Thyroid gland (tissue), 4 donors: ENCODE results near the gene DVL2. TPM values are rescaled to one million over a fixed set of nuclear protein-coding genes. Genes with fewer than 3 reads are reported as not detected.

Experiments
- DNase-seq, 2 donors: peaks; one replicate each; pipeline ENCODE4 v3.0.0-alpha.2; 2019
- H3K27ac ChIP-seq, 3 donors: fragments of 200-600 bp; sonication (generic); 1 replicate in 2 of 3; 2 replicates in 1 of 3; pipeline ENCODE4 v1.5.1; 2016 to 2019; ENCODE audit warnings: mild to moderate bottlenecking in 1 of 3, moderate library complexity in 1 of 3
- H3K27me3 ChIP-seq: fragments of 200-600 bp; sonication (generic); one replicate; pipeline ENCODE4 v1.5.1; 2019
- H3K36me3 ChIP-seq, 2 donors: fragments of 200-600 bp; sonication (generic); one replicate each; pipeline ENCODE4 v1.5.1; 2016 to 2019
- H3K4me1 ChIP-seq, 2 donors: fragments of 200-600 bp; sonication (generic); one replicate each; pipeline ENCODE4 v1.5.1; 2017 to 2019
- H3K4me3 ChIP-seq, 3 donors: fragments of 200-600 bp; sonication (generic); replicated peaks in 1 of 3; 1 replicate in 2 of 3; 2 replicates in 1 of 3; pipeline ENCODE4 v1.5.1; 2016; ENCODE audit warnings: mild to moderate bottlenecking in 1 of 3
- H3K9me3 ChIP-seq: fragments of 200-600 bp; sonication (generic); one replicate; pipeline ENCODE4 v1.5.1; 2017
- POLR2A ChIP-seq, 2 donors: fragments of 450-650 bp; IDR thresholded peaks; one replicate each; pipeline ENCODE4 v1.6.1; 2017; ENCODE audit warnings: antibody characterized with exemption in 2 of 2, mild to moderate bottlenecking in 2 of 2, moderate library complexity in 1 of 2
- WGBS, 2 donors: methylation state at CpG; one replicate each; pipeline ENCODE4 v1.1.5; 2017; 5-methylcytosine and 5-hydroxymethylcytosine counted together
- intact Hi-C: fragments of 100-400 bp; cut with DNase I; formaldehyde crosslinking; loops from one replicate; pipeline ENCODE4 v1.15.1; 2023
- total RNA-seq, 4 donors: library from RNA; depleted of rRNA; stranded (reverse); fragments of >200 nt; gene quantifications; one replicate each; pipeline ENCODE4 v1.2.3, GENCODE V29; 2016
- TF ChIP-seq, protein P1 (sequence below), 6 experiments: fragments of 200-600 bp in 3 of 6; fragments of 450-650 bp in 3 of 6; sonication (generic) in 3 of 6; IDR thresholded peaks; one replicate each; pipeline ENCODE4 v1.5.1; 2016 to 2019; ENCODE audit warnings: antibody characterized with exemption in 6 of 6, mild to moderate bottlenecking in 2 of 6, inconsistent platforms in 1 of 6, moderate library complexity in 1 of 6

The DVL2 gene
- total RNA-seq, 4 donors from 2014 or later, result 45.3 to 68.6 (median 49.0) TPM

DNA sequence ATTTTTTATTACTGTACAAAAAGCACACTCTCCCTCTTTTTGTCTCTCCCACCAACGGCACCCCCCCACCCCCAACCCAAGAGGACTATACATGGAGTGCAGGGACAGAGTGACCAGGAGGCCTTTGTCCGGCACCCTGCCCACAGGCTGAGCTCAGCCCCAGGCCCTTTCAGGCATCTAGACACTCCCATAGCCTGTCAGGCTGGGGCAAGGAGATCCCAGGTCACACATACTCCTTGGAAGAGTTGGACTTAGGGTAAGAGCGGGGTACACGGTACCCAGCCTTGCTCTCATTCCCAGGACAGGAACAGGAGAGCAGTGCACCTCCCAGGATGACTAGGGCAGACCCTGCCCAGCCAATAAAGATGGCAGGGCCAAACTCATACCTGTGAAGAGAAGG is 25.8 kb upstream of the DVL2 start:
- Histone ChIP-seq H3K27ac (peak overlapping the region in 2 of 3 donors; percentile 74 to 93), H3K4me1 (peaks cover 9 to 28% of the 10 kb centered on the region in 2 donors), H3K27me3 (no peaks in the 10 kb centered on the region), H3K36me3 (peaks cover 21 to 22% of the 10 kb centered on the region in 2 donors), H3K4me3 (peak overlapping the region in 1 of 3 donors; percentile 68), H3K9me3 (no peaks in the 10 kb centered on the region)
- no peak for TF ChIP-seq POLR2A (IDR thresholded peaks at IDR 0.05)
- TF ChIP-seq, protein P1, sequence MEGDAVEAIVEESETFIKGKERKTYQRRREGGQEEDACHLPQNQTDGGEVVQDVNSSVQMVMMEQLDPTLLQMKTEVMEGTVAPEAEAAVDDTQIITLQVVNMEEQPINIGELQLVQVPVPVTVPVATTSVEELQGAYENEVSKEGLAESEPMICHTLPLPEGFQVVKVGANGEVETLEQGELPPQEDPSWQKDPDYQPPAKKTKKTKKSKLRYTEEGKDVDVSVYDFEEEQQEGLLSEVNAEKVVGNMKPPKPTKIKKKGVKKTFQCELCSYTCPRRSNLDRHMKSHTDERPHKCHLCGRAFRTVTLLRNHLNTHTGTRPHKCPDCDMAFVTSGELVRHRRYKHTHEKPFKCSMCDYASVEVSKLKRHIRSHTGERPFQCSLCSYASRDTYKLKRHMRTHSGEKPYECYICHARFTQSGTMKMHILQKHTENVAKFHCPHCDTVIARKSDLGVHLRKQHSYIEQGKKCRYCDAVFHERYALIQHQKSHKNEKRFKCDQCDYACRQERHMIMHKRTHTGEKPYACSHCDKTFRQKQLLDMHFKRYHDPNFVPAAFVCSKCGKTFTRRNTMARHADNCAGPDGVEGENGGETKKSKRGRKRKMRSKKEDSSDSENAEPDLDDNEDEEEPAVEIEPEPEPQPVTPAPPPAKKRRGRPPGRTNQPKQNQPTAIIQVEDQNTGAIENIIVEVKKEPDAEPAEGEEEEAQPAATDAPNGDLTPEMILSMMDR (IDR thresholded peaks at IDR 0.05), result no peak
- intact Hi-C loops, result no loop called here
- WGBS, 2 donors, result 72 to 88% methylated on average over 4 of the region's 4 CpGs
- no peak for DNase-seq

DNA sequence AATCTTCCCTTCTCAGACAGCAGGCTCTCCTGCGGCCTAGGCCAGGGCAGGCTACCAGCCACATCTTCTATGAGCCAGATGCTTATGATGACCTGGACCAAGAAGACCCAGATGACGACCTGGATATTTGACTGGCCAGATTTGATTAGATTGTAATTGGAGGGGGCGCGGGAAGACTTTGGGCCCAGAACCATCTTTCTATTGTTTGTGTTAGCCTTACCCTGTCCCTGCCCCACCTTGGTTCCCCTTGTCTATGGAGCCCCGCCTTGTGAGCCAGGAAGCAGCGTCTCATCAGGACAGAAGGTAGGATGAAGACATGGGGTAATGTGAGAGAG is 25.2 kb upstream of the DVL2 start:
- no peaks in the 10 kb centered on the region for H3K27me3 ChIP-seq
- TF ChIP-seq POLR2A (IDR thresholded peaks at IDR 0.05), result no peak
- TF ChIP-seq, protein P1 (IDR thresholded peaks at IDR 0.05), result no peak
- 97 to 98% methylated on average over 6 of the region's 6 CpGs for WGBS, 2 donors
- peaks cover 21 to 28% of the 10 kb centered on the region in 2 donors for H3K36me3 ChIP-seq
- H3K9me3 ChIP-seq, result no peaks in the 10 kb centered on the region
- H3K4me3 ChIP-seq, result no peak overlapping the region
- intact Hi-C loops, result no loop called here
- H3K27ac ChIP-seq, result no peak overlapping the region
- DNase-seq, result no peak
- H3K4me1 ChIP-seq, result peaks cover 9 to 28% of the 10 kb centered on the region in 2 donors

DNA sequence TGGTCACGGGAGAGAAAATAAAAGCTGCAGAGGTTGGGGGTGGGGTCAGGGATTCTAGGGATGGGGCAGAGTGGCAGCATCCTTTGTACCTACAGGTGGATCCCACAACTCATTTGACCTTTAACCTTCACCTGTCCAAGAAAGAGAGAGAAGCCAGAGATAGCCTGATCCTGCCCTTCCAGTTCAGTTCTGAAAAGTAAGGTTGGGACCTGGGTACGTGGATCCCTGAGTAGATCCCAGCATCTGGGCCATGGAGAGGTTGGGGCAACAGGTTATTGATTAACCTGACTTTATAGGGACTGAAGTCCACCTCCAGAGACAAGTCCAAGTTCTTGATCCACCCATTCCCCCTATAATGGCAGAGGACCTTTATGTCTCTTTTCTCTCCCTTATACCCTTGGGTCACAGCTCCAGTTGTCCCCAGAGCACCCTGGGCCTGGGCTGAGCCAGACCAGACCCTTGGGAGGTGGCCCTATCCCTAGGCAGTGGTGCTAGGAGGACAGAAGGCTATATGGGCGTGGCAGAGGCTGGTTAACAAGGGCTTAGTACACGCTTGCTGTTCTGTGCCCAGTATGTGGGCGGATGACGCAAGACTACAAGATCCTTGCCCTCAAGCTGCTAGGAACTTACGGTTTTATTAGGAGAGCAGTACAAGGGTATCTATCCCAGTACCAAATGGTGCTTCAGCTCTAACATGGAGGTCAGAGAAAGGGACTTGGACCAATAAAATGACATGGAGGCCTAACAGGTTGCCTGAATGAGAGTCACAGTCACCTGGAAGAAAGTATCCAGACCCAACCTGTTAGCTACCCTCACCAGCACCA is 24.6 kb upstream of the DVL2 start:
- peaks cover 21 to 33% of the 10 kb centered on the region in 2 donors for H3K36me3 ChIP-seq
- TF ChIP-seq, protein P1 (IDR thresholded peaks at IDR 0.05), result no peak
- no peak for TF ChIP-seq POLR2A (IDR thresholded peaks at IDR 0.05)
- no peaks in the 10 kb centered on the region for H3K9me3 ChIP-seq
- peak in 1 of 2 donors; percentile 30 for DNase-seq
- 90 to 91% methylated on average over 7 of the region's 7 CpGs for WGBS, 2 donors
- H3K4me3 ChIP-seq, result no peak overlapping the region
- peaks cover 9 to 28% of the 10 kb centered on the region in 2 donors for H3K4me1 ChIP-seq
- H3K27ac ChIP-seq, result no peak overlapping the region
- intact Hi-C loops, result no loop called here
- no peaks in the 10 kb centered on the region for H3K27me3 ChIP-seq

DNA sequence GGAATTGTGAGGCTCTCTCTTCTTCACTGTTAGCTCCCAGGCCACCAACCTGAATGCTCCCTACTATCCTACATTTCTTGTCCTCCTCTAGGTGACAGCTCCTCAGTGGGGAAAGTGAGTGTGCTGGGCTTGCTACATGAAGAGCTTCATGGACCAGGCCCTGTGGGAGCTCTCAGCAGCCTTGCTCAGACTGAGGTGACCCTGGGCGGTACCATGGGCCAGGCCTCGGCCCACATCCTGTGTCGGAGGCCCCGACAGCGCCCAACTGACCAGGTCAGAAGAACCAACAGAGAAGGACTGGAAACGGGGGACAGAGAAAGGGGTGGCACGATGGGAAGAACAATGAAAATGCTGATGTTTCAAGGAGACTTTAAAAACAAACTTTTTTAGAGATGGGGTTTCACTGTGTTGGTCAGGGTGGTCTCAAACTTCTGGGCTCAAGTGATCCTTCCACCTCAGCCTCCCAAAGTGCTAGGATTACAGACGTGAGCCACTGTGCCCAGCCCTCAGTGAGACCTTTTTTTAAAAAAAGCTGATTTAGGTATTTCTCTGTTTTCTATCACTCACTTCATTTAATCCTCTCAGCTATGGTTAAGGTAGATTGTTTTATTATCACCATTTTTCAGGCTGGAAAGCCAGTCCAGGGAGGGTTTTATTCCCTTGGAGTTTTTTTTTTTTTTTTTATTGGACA is 22.6 kb upstream of the DVL2 start:
- H3K36me3 ChIP-seq, result peaks cover 21 to 33% of the 10 kb centered on the region in 2 donors
- TF ChIP-seq, protein P1 (IDR thresholded peaks at IDR 0.05), result no peak
- TF ChIP-seq POLR2A (IDR thresholded peaks at IDR 0.05), result no peak
- intact Hi-C loops, result no loop called here
- H3K27me3 ChIP-seq, result no peaks in the 10 kb centered on the region
- no peak for DNase-seq
- 87 to 93% methylated on average over 8 of the region's 8 CpGs for WGBS, 2 donors
- H3K9me3 ChIP-seq, result no peaks in the 10 kb centered on the region
- peaks cover 19 to 33% of the 10 kb centered on the region in 2 donors for H3K4me1 ChIP-seq
- no peak overlapping the region for H3K4me3 ChIP-seq
- no peak overlapping the region for H3K27ac ChIP-seq

DNA sequence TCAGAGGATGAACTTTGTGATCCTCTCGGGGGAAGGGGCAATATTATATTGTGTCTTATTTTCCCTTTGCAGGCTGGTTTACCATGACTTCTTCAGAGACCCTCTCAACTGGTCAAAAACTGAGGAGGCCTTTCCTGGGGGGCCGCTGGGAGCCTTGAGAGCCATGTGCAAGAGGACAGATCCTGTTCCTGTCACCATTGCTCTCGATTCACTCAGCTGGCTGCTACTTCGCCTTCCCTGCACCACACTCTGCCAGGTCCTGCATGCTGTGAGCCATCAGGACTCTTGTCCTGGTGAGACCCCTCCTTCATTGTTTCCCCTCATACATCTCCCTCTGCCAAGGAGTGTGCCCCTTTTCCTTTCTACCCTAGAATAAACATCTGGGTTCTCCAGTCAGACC is 20.2 kb upstream of the DVL2 start:
- Histone ChIP-seq H3K27ac (no peak overlapping the region), H3K27me3 (no peaks in the 10 kb centered on the region), H3K4me3 (no peak overlapping the region), H3K9me3 (no peaks in the 10 kb centered on the region), H3K36me3 (peaks cover 21 to 33% of the 10 kb centered on the region in 2 donors), H3K4me1 (peaks cover 20 to 30% of the 10 kb centered on the region in 2 donors)
- 92 to 94% methylated on average over 4 of the region's 4 CpGs for WGBS, 2 donors
- no peak for TF ChIP-seq POLR2A (IDR thresholded peaks at IDR 0.05)
- TF ChIP-seq, protein P1 (IDR thresholded peaks at IDR 0.05), result no peak
- no peak for DNase-seq
- intact Hi-C loops, result no loop called here
